ENCODE results near the gene FCRLA. TPM values are rescaled to one million over a fixed set of nuclear protein-coding genes. Genes with fewer than 3 reads are reported as not detected.

The FCRLA gene
- total RNA-seq, 1 donor from 2014 or later, result 0.35 TPM

DNA sequence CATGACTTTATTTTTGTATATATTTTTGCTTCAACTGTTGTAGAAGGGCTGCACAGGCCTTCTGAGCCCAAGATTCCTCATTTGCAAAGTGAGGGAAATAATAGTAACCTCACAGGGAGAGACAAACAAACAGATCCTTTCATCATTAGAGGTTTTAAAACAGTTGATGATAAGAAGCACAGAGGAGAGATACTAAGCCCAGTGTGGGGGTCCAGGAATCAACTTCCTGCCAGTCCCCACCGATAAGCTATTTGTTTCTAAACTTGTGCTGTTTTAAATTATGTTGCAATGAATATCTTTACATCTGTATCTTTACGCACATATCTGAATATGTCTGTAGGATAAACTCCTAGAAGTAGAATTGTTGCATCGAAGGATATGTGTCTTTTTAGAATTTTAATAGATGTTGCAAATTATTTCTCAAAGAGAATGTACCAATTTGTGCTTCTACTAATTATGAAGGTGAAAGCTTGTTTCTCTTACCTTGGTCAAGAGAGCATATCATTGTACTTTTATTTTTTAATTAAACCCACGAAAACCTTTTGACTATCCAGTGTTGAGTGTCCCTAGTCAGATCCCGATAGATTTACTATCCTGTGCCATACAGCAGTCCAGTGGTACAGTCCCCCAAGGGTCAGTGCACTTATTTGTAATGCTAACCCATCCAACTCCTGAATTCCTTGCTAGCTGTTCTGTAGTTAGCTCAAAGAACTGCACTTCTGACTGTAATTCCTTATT lies 25.1 kb downstream of the FCRLA start:
- DNase-seq (ENCODE audit: low read depth), result no peak
- TF ChIP-seq, protein P1, sequence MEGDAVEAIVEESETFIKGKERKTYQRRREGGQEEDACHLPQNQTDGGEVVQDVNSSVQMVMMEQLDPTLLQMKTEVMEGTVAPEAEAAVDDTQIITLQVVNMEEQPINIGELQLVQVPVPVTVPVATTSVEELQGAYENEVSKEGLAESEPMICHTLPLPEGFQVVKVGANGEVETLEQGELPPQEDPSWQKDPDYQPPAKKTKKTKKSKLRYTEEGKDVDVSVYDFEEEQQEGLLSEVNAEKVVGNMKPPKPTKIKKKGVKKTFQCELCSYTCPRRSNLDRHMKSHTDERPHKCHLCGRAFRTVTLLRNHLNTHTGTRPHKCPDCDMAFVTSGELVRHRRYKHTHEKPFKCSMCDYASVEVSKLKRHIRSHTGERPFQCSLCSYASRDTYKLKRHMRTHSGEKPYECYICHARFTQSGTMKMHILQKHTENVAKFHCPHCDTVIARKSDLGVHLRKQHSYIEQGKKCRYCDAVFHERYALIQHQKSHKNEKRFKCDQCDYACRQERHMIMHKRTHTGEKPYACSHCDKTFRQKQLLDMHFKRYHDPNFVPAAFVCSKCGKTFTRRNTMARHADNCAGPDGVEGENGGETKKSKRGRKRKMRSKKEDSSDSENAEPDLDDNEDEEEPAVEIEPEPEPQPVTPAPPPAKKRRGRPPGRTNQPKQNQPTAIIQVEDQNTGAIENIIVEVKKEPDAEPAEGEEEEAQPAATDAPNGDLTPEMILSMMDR (conservative IDR thresholded peaks at IDR 0.05; ENCODE audit: low read depth, low read length), result no peak
- H3K4me3 ChIP-seq (ENCODE audit: low read depth, low read length), result no peak overlapping the region

DNA sequence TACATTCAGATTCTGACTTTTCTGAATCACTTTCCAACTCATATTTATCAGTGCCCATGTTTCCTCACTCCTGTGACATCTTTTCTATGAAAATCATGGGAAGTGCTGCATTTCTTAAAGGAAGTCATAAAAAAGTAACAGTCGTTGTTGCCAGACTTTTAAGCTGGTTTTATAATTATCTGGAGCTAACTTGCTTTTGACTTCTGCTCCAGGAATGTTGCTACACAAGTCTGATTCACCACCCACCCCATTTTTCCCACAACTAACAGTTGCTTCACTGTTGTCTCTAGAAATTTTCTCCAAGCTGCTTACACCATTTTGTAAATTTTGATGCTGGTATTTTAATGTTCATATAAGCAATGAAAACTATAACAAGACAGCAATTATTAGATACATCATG lies 26.5 kb downstream of the FCRLA start:
- DNase-seq (ENCODE audit: low read depth), result peak; percentile 68
- TF ChIP-seq, protein P1 (conservative IDR thresholded peaks at IDR 0.05; ENCODE audit: low read depth, low read length), result no peak
- H3K4me3 ChIP-seq (ENCODE audit: low read depth, low read length), result no peak overlapping the region

DNA sequence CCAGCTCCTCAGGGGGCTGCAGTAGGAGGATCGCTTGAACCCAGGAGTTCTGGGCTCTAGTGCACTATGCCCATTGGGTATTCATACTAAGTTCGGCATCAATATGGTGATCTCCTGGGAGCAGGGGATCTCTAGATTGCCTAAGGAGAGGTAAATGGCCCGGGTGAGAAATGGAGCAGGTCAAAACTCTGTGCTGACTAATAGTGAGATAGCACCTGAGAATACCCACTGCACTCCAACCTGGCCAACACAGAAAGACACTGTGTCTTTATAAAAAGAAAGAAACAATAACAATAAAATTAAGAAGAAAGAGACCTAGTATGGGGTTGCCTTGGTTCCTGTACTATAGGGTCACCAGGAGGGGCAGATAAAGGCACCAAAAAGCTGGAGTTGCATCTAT lies 28.8 kb downstream of the FCRLA start:
- no peak overlapping the region for H3K4me3 ChIP-seq (ENCODE audit: low read depth, low read length)
- DNase-seq (ENCODE audit: low read depth), result no peak
- TF ChIP-seq, protein P1 (conservative IDR thresholded peaks at IDR 0.05; ENCODE audit: low read depth, low read length), result no peak

DNA sequence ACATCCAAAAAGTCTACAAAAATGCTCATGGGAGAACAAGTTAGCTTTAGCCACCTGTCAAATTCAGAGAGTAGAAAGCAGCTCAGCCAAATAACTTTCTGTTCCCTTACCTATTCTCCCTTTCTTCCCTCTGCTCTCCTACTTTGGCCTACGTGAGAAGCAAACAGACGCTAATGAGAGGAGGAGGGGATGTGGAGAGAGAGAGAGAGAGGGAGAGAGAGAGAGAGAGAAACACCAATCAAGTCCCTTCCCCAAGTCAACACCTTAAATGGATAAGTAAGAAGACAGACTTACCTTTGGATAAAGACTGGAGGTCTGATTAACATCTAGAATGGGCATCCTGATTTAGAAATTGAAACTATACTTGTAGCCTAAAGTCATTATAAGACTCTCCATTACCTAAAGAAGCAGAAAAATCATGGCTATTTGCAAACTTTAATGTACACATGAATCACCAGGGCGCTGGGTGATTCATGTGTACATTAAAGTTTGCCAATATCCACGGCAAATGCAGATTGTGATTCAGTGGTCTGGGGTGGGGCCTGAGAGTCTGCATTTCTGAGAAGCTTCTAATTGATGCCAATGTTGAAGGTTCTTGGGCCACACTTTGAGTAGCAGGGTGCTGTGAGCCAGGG lies 29.4 kb downstream of the FCRLA start:
- no peak for DNase-seq (ENCODE audit: low read depth)

DNA sequence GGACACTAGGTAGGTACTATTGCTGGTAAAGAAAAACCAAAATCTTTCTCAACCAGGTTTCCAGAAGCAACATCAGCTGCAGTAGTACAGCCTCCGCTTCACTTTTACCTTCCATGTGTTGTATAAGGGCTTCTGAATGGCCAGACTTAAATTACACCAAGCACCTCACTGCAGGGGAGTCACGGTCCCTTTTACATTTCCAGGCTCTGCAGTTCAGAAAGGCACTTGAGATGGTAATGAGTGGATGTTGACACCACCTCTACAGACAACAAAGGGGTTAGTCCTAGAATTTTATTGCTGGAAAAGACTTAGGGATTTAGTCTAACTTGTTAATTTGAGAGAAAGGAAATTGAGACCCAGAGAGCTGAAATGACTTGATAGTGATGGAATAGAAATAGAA lies 30.6 kb downstream of the FCRLA start:
- no peak for DNase-seq (ENCODE audit: low read depth)
- TF ChIP-seq, protein P1 (conservative IDR thresholded peaks at IDR 0.05; ENCODE audit: low read depth, low read length), result no peak
- no peak overlapping the region for H3K4me3 ChIP-seq (ENCODE audit: low read depth, low read length)

More for the DNA sequence above, 29.4 kb downstream of the FCRLA start:
- no peak overlapping the region for H3K4me3 ChIP-seq (ENCODE audit: low read depth, low read length)
- TF ChIP-seq, protein P1 (conservative IDR thresholded peaks at IDR 0.05; ENCODE audit: low read depth, low read length), result no peak

DNA sequence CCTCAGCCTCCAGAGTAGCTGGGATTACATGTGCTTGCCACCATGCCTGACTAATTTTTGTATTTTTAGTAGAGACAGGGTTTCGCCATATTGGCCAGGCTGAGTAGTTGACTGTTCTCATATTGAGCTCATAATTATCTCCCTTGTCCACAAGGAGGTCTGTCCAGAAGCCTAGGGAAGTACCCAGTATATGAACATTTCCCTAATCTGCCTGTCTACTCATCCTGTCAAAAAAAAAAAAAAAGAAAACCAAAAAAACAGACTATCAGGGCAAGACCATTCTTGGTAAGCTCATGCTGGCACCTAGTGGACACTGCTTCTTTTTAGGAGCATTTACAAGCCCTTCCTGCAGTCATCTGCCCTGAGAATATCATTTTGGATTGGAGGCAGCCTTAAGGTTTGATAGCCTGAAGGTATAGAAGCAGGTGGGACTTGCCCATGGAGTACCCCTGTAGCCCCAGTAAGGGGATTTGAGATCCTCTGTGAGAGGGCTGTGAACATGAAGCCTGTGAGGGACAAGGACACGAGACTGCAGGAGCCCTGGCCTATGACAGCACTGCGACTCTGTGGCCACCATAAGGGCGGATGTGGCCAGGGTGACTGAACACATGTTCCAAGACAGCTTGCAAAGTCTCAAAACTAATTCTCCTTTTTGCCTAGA lies 31.7 kb downstream of the FCRLA start:
- TF ChIP-seq, protein P1 (conservative IDR thresholded peaks at IDR 0.05; ENCODE audit: low read depth, low read length), result peak; percentile 72
- no peak overlapping the region for H3K4me3 ChIP-seq (ENCODE audit: low read depth, low read length)
- DNase-seq (ENCODE audit: low read depth), result no peak

Data from epithelial cell of proximal tubule (primary cell).